H54 (cell line): ENCODE data around the gene ARL15.
A peak's percentile ranks its signal among the peaks of the same experiment; 100 is the strongest.

Source experiments
- DNase-seq: peaks from one replicate; pipeline ENCODE4 v3.0.0; 2011; ENCODE audit warnings: low spot score, mixed read lengths; ENCODE audit not compliant: insufficient read length
- FAIRE-seq: peaks from 3 replicates; lab custom pipeline; 2011; peaks lifted over from hg19 to GRCh38; lab: Jason Lieb, UNC
- POLR2A ChIP-seq: IDR thresholded peaks from 2 replicates; pipeline ENCODE4 v1.6.1; 2011; ENCODE audit warnings: low read depth, mild to moderate bottlenecking, low read length

Gene ARL15

DNA sequence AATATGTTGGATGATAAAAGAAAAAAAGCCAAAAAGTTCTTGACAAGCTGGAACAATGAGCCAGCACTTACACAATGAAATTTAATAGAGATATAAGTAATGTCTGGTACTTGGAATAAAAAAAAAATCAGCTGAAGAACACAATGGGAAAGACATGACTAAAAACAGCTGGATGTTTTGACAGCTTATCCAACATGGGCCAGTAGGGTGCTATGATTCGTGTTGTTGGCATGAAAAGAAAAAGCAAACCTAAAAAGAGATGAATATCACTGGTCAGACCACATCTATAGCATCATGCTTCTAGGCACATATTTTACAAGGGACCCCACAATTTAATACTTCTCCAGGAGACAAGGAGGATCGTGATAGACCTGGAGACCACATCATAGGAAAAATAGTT lies 175.3 kb downstream of the ARL15 start:
- FAIRE-seq, result peak; percentile 43
- DNase-seq, result no peak
- no peak for TF ChIP-seq POLR2A

DNA sequence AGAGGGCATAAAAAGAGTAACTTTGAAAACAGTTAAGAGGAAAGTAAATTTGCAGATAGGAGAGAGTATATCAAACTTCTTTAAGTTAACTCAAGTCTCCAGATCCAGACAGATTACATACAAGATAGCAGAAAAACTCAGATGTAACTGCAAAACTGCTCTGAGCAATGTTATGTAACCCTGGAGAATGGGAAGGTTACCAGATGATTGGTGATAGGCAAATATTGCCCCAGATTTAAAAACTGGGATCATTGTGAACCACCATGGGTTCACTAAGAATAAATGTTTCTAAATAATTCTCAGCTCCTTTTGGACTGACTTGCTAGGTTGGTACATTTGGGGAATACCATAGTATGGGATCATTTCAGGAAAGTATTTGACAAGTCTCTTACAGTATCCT lies 176.5 kb downstream of the ARL15 start:
- FAIRE-seq, result no peak
- no peak for DNase-seq

GRCh38 chr5:54120473-54120872 lies 189.9 kb downstream of the ARL15 start:
- no peak for DNase-seq
- no peak for FAIRE-seq

More for the DNA sequence above, 176.5 kb downstream of the ARL15 start:
- TF ChIP-seq POLR2A, result no peak

GRCh38 chr5:54117957-54118356 lies 192.4 kb downstream of the ARL15 start:
- TF ChIP-seq POLR2A, result no peak
- DNase-seq (no peak), FAIRE-seq (no peak)

More at GRCh38 chr5:54120473-54120872, 189.9 kb downstream of the ARL15 start:
- no peak for TF ChIP-seq POLR2A

DNA sequence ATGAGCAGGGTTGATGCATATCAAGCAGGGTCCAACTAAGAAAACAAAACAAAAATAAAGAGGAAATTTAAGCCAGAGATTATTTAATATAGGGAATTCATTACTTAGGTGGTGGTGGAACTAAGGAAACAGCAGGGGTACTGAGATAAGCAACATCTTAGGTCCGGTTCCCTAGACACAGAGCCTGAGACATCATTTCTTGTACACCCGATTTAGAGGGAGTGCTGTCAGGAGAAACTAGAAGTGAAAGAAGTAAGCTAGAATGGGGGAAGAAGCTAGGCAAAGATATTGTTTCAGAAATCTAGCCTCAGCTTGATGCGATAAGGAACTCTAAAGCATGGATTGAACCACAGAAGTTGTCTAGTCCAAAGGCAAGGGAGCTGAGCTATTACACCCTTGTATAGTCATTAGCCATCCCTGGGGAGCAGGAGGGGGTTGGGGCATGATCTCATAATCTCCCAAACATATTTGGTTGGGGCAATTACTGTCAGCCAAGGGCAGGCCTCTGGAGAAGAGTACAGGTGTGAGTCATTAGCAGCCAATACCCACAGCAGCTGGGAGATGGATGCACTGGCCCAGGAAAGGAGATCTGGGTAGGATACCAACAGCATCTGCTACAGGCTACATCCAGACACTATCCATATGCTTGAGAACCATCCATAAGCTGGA lies 194.5 kb downstream of the ARL15 start:
- TF ChIP-seq POLR2A, result no peak
- FAIRE-seq, result no peak
- DNase-seq, result no peak

DNA sequence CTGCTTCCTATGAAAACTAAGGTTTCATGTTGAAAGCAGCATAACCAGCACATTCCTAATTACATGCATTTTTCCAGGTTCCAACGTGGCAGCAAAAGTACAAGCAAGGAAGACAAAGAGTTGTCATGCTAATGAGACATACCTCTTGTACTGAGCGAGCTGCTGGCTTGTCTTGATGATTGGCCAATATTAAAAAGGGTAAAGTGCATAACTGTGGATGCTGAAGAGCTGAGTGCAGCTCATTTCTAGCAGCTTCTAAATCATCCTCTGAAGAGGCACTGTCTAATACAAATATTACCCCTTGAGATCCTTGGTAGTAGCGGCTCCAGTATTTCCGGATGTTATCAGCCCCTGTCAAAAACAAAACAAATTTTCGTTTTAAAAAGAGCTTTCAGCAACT lies 197.3 kb downstream of the ARL15 start:
- FAIRE-seq, result no peak
- no peak for TF ChIP-seq POLR2A
- no peak for DNase-seq

- TF ChIP-seq POLR2A, result no peak
- no peak for DNase-seq
- FAIRE-seq, result no peak
Measured at GRCh38 chr5:54109626-54110330, 200.6 kb downstream of the ARL15 start.

GRCh38 chr5:54108136-54108535 lies 202.2 kb downstream of the ARL15 start:
- FAIRE-seq (no peak), DNase-seq (no peak)
- no peak for TF ChIP-seq POLR2A

GRCh38 chr5:54103871-54104270 lies 206.5 kb downstream of the ARL15 start:
- DNase-seq, result no peak
- no peak for FAIRE-seq

GRCh38 chr5:54098267-54098666 lies 212.1 kb downstream of the ARL15 start:
- TF ChIP-seq POLR2A, result no peak
- FAIRE-seq (no peak), DNase-seq (no peak)

More at GRCh38 chr5:54103871-54104270, 206.5 kb downstream of the ARL15 start:
- TF ChIP-seq POLR2A, result no peak

GRCh38 chr5:54095969-54096368 lies 214.4 kb downstream of the ARL15 start:
- FAIRE-seq (no peak), DNase-seq (no peak)
- no peak for TF ChIP-seq POLR2A

GRCh38 chr5:54094706-54095105 lies 215.7 kb downstream of the ARL15 start:
- TF ChIP-seq POLR2A, result no peak
- FAIRE-seq, result no peak
- DNase-seq, result no peak

DNA sequence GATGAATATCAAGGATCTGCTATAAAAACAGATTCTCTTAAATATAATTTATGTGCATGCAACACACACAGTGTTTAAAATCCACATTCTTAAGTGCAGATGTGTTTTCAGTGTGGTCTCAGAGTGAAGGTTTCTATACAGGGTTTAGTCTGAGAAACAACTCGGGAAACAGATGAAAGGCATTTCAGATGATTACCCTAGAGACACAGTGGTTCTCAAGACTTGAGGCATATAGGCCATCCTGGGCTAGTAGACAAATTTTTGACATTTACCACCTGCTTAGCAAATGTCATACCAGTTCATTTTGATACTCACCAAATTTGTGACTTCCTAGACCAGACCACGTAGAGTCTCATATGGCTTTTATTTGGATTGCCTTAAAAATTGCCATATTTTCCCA lies 216.5 kb downstream of the ARL15 start:
- DNase-seq, result no peak
- FAIRE-seq, result no peak
- no peak for TF ChIP-seq POLR2A

DNA sequence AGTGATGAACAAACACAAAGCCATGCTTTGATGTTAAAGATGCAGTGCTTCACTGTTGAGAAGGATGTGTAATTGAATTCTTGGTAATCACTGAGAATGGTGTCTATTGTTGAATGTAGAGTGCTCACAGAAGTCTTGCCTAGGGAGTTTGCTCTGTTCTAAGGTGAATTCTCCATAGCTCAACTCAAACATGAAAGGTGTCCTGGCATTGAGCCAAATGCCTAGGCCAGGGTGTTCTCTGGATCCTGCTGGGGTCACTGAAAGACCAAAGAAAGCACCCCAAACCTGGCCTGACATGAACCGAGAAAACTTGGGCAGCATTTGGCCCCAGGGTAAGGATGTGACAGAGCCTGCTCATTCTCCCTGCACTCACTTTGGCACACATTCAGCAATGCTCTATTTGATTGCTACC lies 217.3 kb downstream of the ARL15 start:
- no peak for DNase-seq
- no peak for TF ChIP-seq POLR2A
- no peak for FAIRE-seq
